HepG2 (cell line): ENCODE data around the gene BIRC3. TPM values are rescaled to one million over a fixed set of nuclear protein-coding genes. Genes with fewer than 3 reads are reported as not detected.

ENCODE experiments used
- ARNTL ChIP-seq: sonication (generic); formaldehyde crosslinking; IDR thresholded peaks from 2 replicates; pipeline ENCODE4 v1.4.0; 2020; ENCODE audit warnings: mild to moderate bottlenecking, missing genetic modification reagents
- ETV5 ChIP-seq: IDR thresholded peaks from 2 replicates; pipeline ENCODE4 v1.6.1; 2018; ENCODE audit warnings: missing biosample characterization, missing genetic modification reagents, inconsistent platforms, borderline replicate concordance
- FOXA1 ChIP-seq, 2 experiments: fragments of 450-650 bp in 1 of 2; sonication (generic) in 1 of 2; formaldehyde crosslinking in 1 of 2; IDR thresholded peaks; 2 replicates each; pipeline versions ENCODE4 v1.4.0 to v1.6.1; 2016 to 2020; ENCODE audit warnings: missing genetic modification reagents in 1 of 2
- FOXJ3 ChIP-seq: sonication (generic); formaldehyde crosslinking; IDR thresholded peaks from 2 replicates; pipeline ENCODE4 v1.4.0; 2020; ENCODE audit warnings: missing genetic modification reagents, mild to moderate bottlenecking, borderline replicate concordance
- KDM6A ChIP-seq: IDR thresholded peaks from 2 replicates; pipeline ENCODE4 v1.6.1; 2016; ENCODE audit warnings: low read depth
- MEF2D ChIP-seq: sonication (generic); formaldehyde crosslinking; IDR thresholded peaks from 2 replicates; pipeline ENCODE4 v1.5.1; 2020; ENCODE audit warnings: mild to moderate bottlenecking, missing genetic modification reagents
- MIER3 ChIP-seq: IDR thresholded peaks from 2 replicates; pipeline ENCODE4 v1.6.1; 2016; ENCODE audit warnings: missing compliant biosample characterization, borderline replicate concordance
- SIX4 ChIP-seq: sonication (generic); formaldehyde crosslinking; IDR thresholded peaks from 2 replicates; pipeline ENCODE4 v1.4.0; 2020; ENCODE audit warnings: missing genetic modification reagents
- SOX5 ChIP-seq: IDR thresholded peaks from 2 replicates; pipeline ENCODE4 v1.6.1; 2016; ENCODE audit warnings: borderline replicate concordance
- TARDBP ChIP-seq: sonication (generic); formaldehyde crosslinking; IDR thresholded peaks from 2 replicates; pipeline ENCODE4 v1.8.0; 2022; ENCODE audit warnings: mild to moderate bottlenecking, missing genetic modification reagents
- TOE1 ChIP-seq: sonication (generic); formaldehyde crosslinking; IDR thresholded peaks from 2 replicates; pipeline ENCODE4 v1.4.0; 2020; ENCODE audit warnings: mild to moderate bottlenecking, missing genetic modification reagents
- TP53 ChIP-seq: sonication (generic); formaldehyde crosslinking; conservative IDR thresholded peaks from 2 replicates; pipeline ENCODE4 v1.4.0; 2020; ENCODE audit warnings: missing genetic modification reagents
- ZFP82 ChIP-seq: sonication (generic); formaldehyde crosslinking; IDR thresholded peaks from 2 replicates; pipeline ENCODE4 v1.5.1; 2020; ENCODE audit warnings: mild to moderate bottlenecking, missing genetic modification reagents, borderline replicate concordance
- ZHX2 ChIP-seq, 2 experiments: sonication (generic) in 1 of 2; formaldehyde crosslinking in 1 of 2; IDR thresholded peaks; 2 replicates each; pipeline versions ENCODE4 v1.6.1 to v1.9.0; 2014 to 2022; ENCODE audit warnings: antibody characterized with exemption in 1 of 2, borderline replicate concordance in 1 of 2, inconsistent platforms in 1 of 2, low read depth in 1 of 2, missing genetic modification reagents in 1 of 2
- ZNF264 ChIP-seq: sonication (generic); formaldehyde crosslinking; IDR thresholded peaks from 2 replicates; pipeline ENCODE4 v1.4.0; 2020; ENCODE audit warnings: missing genetic modification reagents
- ZNF431 ChIP-seq: sonication (generic); formaldehyde crosslinking; IDR thresholded peaks from 2 replicates; pipeline ENCODE4 v1.9.0; 2022; ENCODE audit warnings: missing genetic modification reagents, low read depth, mild to moderate bottlenecking, borderline replicate concordance
- ZNF746 ChIP-seq: sonication (generic); formaldehyde crosslinking; IDR thresholded peaks from 2 replicates; pipeline ENCODE4 v1.8.0; 2022; ENCODE audit warnings: mild to moderate bottlenecking, missing genetic modification reagents
- ZNF879 ChIP-seq: sonication (generic); formaldehyde crosslinking; IDR thresholded peaks from 2 replicates; pipeline ENCODE4 v1.8.1; 2023; ENCODE audit warnings: missing genetic modification reagents
- polyA plus RNA-seq, 8 experiments: library from polyadenylated mRNA; depleted of rRNA in 3 of 8; stranded (reverse) in 7 of 8; unstranded in 1 of 8; fragments of >200 nt; fragmentation: Illumina TruSeq in 4 of 8; extraction: Trizol in 4 of 8; gene quantifications; 2 replicates each; pipeline versions ENCODE4 v1.2.1 to v1.2.3, GENCODE V29; 2011 to 2016; ENCODE audit warnings: low read depth in 4 of 8, missing spikeins in 1 of 8, mixed read lengths in 1 of 8; ENCODE audit not compliant: insufficient read depth in 1 of 8
- total RNA-seq, 5 experiments: library from RNA; depleted of rRNA; stranded (reverse); fragments of >200 nt; fragmentation: Illumina TruSeq; extraction: Trizol; gene quantifications; 2 replicates each; pipeline ENCODE4 v1.2.3, GENCODE V29; 2016; ENCODE audit warnings: low read depth in 1 of 5
- TF ChIP-seq, protein P1 (sequence below): sonication (generic); formaldehyde crosslinking; IDR thresholded peaks from 2 replicates; pipeline ENCODE4 v1.4.0; 2020; ENCODE audit warnings: missing genetic modification reagents
- TF ChIP-seq, protein P2 (sequence below): sonication (generic); formaldehyde crosslinking; IDR thresholded peaks from 2 replicates; pipeline ENCODE4 v1.4.0; 2020; ENCODE audit warnings: missing genetic modification reagents

Gene BIRC3
- total and polyA plus RNA-seq, 2 of the 13 experiments (the other 11 are each of a cell fraction or from before 2014, with no cell fraction given) = 0.41 to 4.2 TPM

DNA sequence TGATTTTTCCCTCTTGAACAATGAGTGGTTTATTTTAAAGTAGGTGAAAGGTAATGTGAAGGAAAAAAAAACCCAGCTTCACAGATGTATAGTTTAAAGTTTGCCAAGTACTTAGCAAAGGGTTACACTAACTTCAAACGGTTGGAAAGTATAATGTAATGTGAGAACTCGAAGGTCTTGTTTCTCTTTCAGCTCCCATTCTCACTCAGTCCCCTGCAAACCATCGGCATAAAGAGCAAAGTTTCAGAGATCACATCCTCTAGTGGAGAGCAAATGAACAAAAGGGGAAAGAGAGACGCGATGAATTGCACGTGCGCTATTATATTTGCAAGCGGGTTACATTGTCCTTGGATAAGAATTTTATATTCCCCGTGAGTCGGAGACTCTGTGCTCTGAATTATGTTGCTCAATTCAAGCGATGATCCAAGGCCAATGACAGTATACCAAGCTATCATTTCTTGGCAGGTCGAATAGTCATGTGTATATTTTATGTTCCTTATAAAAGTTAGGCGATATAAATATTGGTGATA lies 37.6 kb upstream of the BIRC3 start (continued):
- TF ChIP-seq MEF2D (CRISPR knock-in tag) (peak; percentile 84), TP53 (CRISPR knock-in tag) (no peak), FOXA1 (IDR thresholded peaks at IDR 0.05) (no peak), FOXA1 (CRISPR knock-in tag; IDR thresholded peaks at IDR 0.05) (0 out of 2 replicates have a peak, but pooled peaks have one; percentile 12), ZNF746 (CRISPR knock-in tag) (no peak; the same call in 1 of the 2 replicates), TOE1 (CRISPR knock-in tag) (peak; percentile 25; the same call in 1 of the 2 replicates), ARNTL (peak; percentile 72; the same call in 1 of the 2 replicates), ETV5 (CRISPR knock-in tag) (peak; percentile 78; the same call in 1 of the 2 replicates), ZFP82 (CRISPR knock-in tag) (no peak), FOXJ3 (CRISPR knock-in tag) (peak; percentile 94; the same call in 1 of the 2 replicates), ZNF264 (CRISPR knock-in tag) (peak; percentile 60; the same call in 1 of the 2 replicates), SOX5 (peak; percentile 99), SIX4 (peak; percentile 98), ZNF431 (CRISPR knock-in tag) (no peak), ZHX2 (IDR thresholded peaks at IDR 0.05; ENCODE audit: low read depth) (no peak), ZHX2 (CRISPR knock-in tag; IDR thresholded peaks at IDR 0.05; ENCODE audit: borderline replicate concordance) (no peak), MIER3 (peak; percentile 73; the same call in 1 of the 2 replicates), ZNF879 (no peak), KDM6A (CRISPR knock-in tag) (peak; percentile 77), TARDBP (peak; percentile 88)
- TF ChIP-seq, protein P1, sequence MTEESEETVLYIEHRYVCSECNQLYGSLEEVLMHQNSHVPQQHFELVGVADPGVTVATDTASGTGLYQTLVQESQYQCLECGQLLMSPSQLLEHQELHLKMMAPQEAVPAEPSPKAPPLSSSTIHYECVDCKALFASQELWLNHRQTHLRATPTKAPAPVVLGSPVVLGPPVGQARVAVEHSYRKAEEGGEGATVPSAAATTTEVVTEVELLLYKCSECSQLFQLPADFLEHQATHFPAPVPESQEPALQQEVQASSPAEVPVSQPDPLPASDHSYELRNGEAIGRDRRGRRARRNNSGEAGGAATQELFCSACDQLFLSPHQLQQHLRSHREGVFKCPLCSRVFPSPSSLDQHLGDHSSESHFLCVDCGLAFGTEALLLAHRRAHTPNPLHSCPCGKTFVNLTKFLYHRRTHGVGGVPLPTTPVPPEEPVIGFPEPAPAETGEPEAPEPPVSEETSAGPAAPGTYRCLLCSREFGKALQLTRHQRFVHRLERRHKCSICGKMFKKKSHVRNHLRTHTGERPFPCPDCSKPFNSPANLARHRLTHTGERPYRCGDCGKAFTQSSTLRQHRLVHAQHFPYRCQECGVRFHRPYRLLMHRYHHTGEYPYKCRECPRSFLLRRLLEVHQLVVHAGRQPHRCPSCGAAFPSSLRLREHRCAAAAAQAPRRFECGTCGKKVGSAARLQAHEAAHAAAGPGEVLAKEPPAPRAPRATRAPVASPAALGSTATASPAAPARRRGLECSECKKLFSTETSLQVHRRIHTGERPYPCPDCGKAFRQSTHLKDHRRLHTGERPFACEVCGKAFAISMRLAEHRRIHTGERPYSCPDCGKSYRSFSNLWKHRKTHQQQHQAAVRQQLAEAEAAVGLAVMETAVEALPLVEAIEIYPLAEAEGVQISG (CRISPR knock-in tag) = peak; percentile 29; the same call in 1 of the 2 replicates
- TF ChIP-seq, protein P2, sequence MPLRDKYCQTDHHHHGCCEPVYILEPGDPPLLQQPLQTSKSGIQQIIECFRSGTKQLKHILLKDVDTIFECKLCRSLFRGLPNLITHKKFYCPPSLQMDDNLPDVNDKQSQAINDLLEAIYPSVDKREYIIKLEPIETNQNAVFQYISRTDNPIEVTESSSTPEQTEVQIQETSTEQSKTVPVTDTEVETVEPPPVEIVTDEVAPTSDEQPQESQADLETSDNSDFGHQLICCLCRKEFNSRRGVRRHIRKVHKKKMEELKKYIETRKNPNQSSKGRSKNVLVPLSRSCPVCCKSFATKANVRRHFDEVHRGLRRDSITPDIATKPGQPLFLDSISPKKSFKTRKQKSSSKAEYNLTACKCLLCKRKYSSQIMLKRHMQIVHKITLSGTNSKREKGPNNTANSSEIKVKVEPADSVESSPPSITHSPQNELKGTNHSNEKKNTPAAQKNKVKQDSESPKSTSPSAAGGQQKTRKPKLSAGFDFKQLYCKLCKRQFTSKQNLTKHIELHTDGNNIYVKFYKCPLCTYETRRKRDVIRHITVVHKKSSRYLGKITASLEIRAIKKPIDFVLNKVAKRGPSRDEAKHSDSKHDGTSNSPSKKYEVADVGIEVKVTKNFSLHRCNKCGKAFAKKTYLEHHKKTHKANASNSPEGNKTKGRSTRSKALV (CRISPR knock-in tag) = peak; percentile 72; the same call in 1 of the 2 replicates
